Inflammatory macrophage treated with lipopolysaccharide for 1 hour (primary cell): Measurements from ENCODE around the gene ACTR8.

ENCODE experiments used
- DNase-seq, 2 donors: peaks; one replicate each; pipeline ENCODE4 v3.0.0-alpha.2; 2020 to 2022

The ACTR8 gene

DNA sequence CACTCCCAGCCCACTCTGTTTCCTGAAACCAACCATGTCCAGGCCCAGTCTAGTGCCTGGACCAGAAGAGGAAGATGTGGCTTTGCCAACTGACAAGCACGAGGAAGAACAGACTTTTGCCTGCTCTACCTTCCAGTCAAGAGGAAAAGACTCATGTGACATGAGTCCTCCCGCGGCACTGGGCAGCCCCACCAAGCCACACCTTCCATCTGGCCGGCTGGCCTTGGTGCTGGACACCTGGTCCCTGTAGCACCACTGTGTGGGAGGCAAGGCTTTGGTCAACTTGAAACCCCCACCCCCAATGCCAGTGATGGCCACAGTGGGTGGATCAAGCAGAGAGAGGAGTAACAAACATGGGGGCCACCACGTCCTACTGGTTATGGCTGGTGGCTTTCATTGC lies 48.3 kb downstream of the ACTR8 start:
- DNase-seq: peak; percentile 19 to 58

GRCh38 chr3:53833053-53833645 lies 48.8 kb downstream of the ACTR8 start:
- no peak for DNase-seq

DNA sequence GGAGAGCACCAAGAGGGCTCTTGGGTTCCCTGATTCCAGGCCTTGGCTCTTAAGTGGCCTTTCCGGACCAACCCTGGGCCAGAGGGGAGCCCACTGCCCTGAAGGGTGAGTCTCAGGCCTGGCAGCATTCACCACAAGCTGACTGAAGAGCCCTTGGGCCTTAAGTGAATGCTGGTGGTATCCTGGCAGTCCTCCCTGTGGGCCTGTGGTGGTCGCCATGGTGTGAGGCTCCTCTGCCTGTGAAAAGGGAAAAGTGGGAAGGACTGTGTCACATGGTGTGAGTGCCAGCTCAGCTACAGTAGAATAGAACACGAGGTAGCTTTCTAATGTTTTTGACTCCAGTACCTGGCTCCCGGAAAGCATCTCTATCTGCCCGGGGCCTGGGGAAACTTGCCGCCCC lies 51.0 kb downstream of the ACTR8 start:
- DNase-seq: no peak

DNA sequence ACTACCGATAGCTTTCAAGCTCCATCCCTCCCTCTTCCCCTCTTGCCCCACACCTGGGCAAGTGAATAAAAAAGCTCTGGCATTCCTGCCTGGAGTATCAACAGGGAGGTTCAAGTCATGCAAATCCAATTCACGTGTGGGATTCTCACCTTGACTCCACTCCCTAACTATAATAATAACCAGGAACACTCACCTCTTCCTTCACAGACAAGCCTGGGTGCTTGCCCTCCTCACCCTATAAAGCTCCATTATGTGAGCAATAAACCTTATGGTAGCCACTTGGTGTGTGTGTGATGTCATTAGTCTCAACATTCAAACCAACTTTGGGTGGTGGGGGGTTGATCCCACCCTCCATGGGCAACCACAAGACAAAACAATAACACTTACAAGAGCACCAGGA lies 52.3 kb downstream of the ACTR8 start:
- no peak for DNase-seq

- DNase-seq: peak; percentile 62 to 78
These were observed 53.4 kb downstream of the ACTR8 start for GRCh38 chr3:53828581-53828980.

- no peak for DNase-seq
These were observed 55.9 kb downstream of the ACTR8 start for GRCh38 chr3:53826048-53826447.

GRCh38 chr3:53824795-53825194 lies 57.2 kb downstream of the ACTR8 start:
- no peak for DNase-seq

GRCh38 chr3:53823956-53824657 lies 57.8 kb downstream of the ACTR8 start:
- no peak for DNase-seq

DNA sequence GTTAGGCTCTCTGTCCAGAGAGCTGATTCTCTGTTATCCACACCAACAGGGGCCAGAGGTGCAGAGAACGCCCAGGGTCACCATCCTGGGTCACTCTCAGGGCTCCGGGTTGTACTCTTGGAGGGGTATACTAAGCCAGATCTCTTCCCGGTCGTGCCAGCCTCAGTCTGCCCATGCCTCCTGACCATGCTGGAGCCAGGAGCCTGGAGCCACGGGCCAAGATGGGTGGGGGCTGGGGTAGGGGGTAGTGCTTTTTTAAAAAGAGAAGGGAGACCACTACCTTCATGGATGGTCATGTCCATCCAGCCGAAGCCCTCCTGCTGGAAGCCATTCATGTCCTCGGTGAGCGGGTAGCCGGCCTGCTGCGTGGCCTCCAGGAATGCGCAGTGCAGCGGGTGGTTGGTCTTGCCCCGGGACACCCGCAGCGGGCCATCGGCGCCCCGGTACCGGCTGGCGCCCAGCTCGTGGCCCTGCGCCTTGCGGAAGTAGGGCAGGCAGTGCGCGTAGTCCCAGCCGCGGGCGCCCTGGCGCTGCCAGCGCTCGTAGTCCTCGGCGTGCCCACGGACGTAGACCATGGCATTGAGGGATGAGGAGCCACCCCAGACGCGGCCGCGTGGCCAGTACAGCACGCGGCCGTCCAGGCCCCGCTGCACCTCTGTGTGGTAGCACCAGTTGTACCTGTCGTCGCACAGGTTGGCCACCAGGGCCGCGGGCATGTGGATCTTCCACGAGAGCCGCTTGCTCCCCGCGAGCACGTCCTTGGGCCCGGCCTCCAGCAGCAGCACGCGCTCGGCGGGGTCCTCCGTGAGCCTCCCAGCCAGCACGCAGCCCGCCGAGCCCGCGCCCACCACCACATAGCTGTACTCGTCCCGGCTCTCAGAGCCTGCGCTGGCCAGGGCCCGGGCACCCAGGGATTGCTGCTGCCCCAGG lies 58.7 kb downstream of the ACTR8 start:
- no peak for DNase-seq

DNA sequence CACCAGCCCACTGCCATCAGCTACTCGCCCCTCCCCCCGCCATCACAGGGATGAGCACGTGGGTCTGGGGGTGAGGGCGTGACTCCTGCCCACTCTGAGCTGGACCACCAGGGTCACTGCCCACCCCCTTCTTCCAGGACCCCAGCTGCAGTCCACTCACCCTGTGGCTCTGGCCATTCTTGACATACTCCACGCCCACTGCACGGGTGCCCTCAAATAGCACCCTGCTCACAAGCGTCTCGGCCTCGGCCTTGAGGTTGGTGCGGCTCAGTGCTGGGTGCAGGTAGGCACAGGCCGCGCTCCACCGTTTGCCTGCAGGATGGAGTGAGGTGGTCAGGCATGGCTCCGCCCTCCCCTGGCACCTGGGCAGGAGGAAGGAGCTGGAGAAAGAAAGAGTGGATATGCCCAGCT lies 59.6 kb downstream of the ACTR8 start:
- no peak for DNase-seq

- DNase-seq: no peak
These were observed 60.3 kb downstream of the ACTR8 start for GRCh38 chr3:53821631-53822121.

DNA sequence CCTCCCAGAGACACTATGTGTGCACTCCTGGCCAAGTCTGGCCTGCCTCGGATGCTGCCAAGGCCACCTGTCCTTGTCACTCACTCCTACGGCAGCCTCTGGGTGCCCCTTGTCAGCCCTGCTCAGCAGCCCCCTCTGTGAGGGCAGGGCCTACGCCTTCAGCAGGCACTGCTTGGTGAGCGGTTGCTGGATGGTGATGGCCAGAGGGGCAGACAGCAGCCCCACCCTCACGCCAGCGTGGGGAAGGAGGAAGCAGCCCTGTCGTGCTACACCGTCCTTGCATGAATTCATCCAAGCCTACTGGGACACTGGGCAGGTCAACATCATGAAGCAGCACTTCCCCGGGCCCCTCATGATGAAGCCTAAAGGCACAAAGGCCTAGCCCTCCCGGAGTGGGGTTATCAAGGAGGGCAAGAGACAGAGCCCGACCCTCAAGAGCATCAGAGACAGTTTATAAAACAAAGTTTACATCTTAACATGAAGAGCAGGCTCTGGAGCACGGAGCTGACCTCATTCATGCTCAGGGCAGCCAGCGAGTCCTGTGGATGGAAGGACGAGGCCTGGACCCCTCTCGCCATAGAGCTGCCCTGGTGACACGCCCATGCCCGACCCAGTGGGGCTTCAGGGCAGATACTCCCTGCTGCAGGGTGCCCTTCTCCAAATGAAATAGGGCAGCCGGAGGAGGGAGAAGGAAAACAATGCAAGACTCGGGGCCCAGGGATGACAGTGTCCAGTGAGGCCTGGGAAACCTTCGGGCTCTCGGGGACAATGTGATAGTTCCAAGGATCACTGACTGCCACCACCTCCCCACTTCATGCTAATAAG lies 61.0 kb downstream of the ACTR8 start:
- DNase-seq: no peak

DNA sequence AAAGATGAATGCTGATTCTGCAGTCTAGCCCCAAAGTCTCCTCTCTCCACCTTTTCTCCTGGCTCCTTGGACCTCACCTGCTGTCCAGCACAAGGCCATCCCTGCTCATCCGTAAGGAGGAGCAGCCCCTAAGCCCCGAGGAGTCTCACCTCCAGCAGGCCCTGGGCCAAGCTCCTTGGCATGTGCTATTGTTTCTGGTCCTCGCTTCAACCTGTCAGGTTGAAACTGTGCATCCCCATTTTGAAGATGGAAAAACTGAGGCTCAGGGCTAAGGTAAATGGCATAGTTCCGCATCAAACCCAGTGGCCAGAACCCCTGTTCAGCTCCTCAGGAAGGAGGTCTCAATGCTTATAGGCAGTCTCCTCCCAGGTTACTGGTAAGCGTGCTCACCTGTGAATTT lies 61.9 kb downstream of the ACTR8 start:
- no peak for DNase-seq

GRCh38 chr3:53819163-53819868 lies 62.6 kb downstream of the ACTR8 start:
- DNase-seq: no peak

- DNase-seq: no peak
These were observed 63.5 kb downstream of the ACTR8 start for GRCh38 chr3:53818221-53819162.

DNA sequence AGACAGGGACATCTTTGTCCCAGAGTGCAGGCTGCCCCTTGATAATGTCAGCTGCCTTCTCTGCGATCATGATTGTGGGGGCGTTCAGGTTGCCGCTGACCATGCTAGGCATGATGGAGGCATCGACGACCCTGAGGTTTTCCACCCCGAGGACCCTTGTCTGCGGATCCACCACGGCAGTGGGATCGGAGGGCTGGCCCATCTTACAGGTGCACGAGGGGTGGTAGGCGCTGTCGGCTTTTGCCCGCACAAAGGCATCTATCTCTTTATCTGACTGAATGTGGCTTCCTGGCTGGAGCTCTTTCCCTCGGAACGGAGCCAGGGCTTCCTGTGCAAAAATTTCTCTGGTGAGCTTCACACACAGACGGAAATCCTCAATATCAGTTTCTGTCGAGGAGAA lies 64.1 kb downstream of the ACTR8 start:
- no peak for DNase-seq

DNA sequence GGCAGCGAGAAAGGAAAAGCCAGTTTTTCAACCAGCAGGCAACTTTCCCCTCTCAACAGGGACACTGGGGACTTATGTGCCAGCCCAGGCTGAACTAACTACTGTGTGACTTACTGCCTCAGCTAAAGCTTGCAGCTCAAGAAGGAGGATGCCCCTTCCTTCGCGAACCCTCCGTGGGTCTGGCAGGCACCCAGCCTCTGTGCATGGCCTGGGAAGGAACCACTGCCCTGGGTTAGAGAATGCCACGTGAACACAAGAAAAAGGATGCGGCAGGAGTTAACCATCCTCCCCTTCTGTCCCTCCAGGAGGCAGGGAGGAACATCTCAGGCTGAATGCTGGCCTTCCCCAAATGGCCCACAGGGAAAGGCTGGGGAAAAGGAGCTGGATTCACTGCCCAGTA lies 64.7 kb downstream of the ACTR8 start:
- DNase-seq: no peak
